Gastroesophageal sphincter (tissue), 4 donors: ENCODE results near the gene RNF26. TPM values are rescaled to one million over a fixed set of nuclear protein-coding genes. Genes with fewer than 3 reads are reported as not detected.

ENCODE experiments used
- ATAC-seq: fragments of 150-250 bp; one replicate; pipeline ENCODE4 v1.9.1; 2016; ENCODE audit warnings: mild to moderate bottlenecking, moderate library complexity
- H3K27ac ChIP-seq, 4 donors: fragments of 200-600 bp; sonication (generic) in 3 of 4; 1 replicate in 3 of 4; 2 replicates in 1 of 4; pipeline ENCODE4 v1.5.1; 2016 to 2019
- H3K27me3 ChIP-seq: fragments of 200-600 bp; sonication (generic); one replicate; pipeline ENCODE4 v1.5.1; 2019
- H3K36me3 ChIP-seq, 2 donors: fragments of 200-600 bp; sonication (generic); one replicate each; pipeline ENCODE4 v1.5.1; 2019; ENCODE audit warnings: control low read depth in 1 of 2
- H3K4me1 ChIP-seq, 3 donors: fragments of 200-600 bp; sonication (generic); 1 replicate in 2 of 3; 2 replicates in 1 of 3; pipeline ENCODE4 v1.5.1; 2016 to 2019; ENCODE audit warnings: control low read depth in 2 of 3
- H3K4me3 ChIP-seq, 2 donors: fragments of 200-600 bp; sonication (generic); one replicate each; pipeline ENCODE4 v1.5.1; 2019; ENCODE audit warnings: mild to moderate bottlenecking in 1 of 2, moderate library complexity in 1 of 2
- H3K9me3 ChIP-seq, 3 donors: fragments of 200-600 bp; sonication (generic); one replicate each; pipeline ENCODE4 v1.5.1; 2017 to 2019; ENCODE audit warnings: control low read depth in 2 of 3
- EP300 ChIP-seq: sonication (generic); formaldehyde crosslinking; IDR thresholded peaks from one replicate; pipeline ENCODE4 v1.6.1; 2017; ENCODE audit warnings: antibody characterized with exemption, mild to moderate bottlenecking
- POLR2A ChIP-seq, 2 donors: fragments of 450-650 bp; IDR thresholded peaks; one replicate each; pipeline ENCODE4 v1.6.1; 2017; ENCODE audit warnings: antibody characterized with exemption in 2 of 2, mild to moderate bottlenecking in 2 of 2, moderate library complexity in 1 of 2
- POLR2AphosphoS5 ChIP-seq: sonication (generic); formaldehyde crosslinking; IDR thresholded peaks from one replicate; pipeline ENCODE4 v1.6.1; 2017; ENCODE audit warnings: antibody characterized with exemption
- WGBS, 2 donors: methylation state at CpG; one replicate each; pipeline ENCODE4 v1.1.5; 2018; ENCODE audit warnings: low coverage in 1 of 2; 5-methylcytosine and 5-hydroxymethylcytosine counted together
- total RNA-seq, 4 donors: library from RNA; depleted of rRNA; stranded (reverse); fragments of >200 nt; gene quantifications; one replicate each; pipeline ENCODE4 v1.1.0, GENCODE V29; 2016
- TF ChIP-seq, protein P1 (sequence below), 4 experiments: fragments of 200-600 bp in 2 of 4; fragments of 450-650 bp in 2 of 4; sonication (generic) in 1 of 4; IDR thresholded peaks; one replicate each; pipeline ENCODE4 v1.5.1; 2017 to 2019; ENCODE audit warnings: antibody characterized with exemption in 4 of 4, mild to moderate bottlenecking in 2 of 4, moderate library complexity in 2 of 4

Gene RNF26
- total RNA-seq, 4 donors from 2014 or later: 13.0 to 39.6 (median 17.1) TPM

DNA sequence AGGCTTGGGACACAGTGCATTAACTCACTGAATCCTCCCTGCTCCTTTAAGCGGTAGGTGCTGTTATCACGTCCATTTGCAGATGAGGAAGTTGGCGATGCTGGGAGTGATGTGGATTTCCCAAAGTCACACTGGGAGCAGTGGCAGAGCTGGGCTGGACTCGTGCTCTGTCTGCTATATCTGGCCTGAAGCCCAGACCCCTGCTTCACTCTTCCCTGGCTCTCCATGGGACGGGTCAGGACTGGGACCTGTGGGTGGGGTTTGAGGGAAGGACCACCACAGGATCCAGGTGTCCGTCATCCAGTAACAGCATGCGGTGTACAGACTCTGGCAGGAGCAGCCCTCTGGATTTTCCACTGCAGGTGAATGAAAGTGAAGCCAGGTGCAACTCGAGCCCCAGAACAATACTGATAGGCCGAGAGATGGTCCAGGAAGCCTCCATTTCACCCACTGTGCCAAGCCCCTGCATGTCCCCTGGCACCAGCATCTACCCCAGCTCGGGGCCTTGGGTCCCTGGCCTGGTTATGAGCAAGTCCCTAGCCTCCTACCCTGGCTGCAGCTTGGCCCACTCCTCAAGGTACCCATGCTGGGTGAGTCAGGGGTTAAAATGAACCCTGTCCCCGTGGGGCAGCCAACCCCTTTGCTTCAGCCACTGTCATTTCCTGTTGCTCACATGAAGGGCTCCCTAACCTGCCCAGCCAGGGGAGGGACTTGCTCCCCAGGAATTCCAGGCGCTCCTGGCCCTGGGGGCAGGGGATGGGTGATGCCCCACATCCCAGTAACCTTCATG lies 43.0 kb downstream of the RNF26 start:
- TF ChIP-seq, protein P1, sequence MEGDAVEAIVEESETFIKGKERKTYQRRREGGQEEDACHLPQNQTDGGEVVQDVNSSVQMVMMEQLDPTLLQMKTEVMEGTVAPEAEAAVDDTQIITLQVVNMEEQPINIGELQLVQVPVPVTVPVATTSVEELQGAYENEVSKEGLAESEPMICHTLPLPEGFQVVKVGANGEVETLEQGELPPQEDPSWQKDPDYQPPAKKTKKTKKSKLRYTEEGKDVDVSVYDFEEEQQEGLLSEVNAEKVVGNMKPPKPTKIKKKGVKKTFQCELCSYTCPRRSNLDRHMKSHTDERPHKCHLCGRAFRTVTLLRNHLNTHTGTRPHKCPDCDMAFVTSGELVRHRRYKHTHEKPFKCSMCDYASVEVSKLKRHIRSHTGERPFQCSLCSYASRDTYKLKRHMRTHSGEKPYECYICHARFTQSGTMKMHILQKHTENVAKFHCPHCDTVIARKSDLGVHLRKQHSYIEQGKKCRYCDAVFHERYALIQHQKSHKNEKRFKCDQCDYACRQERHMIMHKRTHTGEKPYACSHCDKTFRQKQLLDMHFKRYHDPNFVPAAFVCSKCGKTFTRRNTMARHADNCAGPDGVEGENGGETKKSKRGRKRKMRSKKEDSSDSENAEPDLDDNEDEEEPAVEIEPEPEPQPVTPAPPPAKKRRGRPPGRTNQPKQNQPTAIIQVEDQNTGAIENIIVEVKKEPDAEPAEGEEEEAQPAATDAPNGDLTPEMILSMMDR (IDR thresholded peaks at IDR 0.05): no peak
- TF ChIP-seq EP300 (no peak), POLR2A (IDR thresholded peaks at IDR 0.05) (no peak), POLR2AphosphoS5 (no peak)
- Histone ChIP-seq H3K36me3 (no peaks in the 10 kb centered on the region), H3K27ac (peak overlapping the region in 3 of 4 donors; percentile 55 to 97 (median 96)), H3K4me1 (peaks cover 0 to 73% (median 32%) of the 10 kb centered on the region in 3 donors), H3K4me3 (no peak overlapping the region), H3K27me3 (no peaks in the 10 kb centered on the region), H3K9me3 (no peaks in the 10 kb centered on the region)
- no peak for ATAC-seq
- 65 to 67% methylated on average over 3 to 4 of the region's 12 CpGs for WGBS, 2 donors

DNA sequence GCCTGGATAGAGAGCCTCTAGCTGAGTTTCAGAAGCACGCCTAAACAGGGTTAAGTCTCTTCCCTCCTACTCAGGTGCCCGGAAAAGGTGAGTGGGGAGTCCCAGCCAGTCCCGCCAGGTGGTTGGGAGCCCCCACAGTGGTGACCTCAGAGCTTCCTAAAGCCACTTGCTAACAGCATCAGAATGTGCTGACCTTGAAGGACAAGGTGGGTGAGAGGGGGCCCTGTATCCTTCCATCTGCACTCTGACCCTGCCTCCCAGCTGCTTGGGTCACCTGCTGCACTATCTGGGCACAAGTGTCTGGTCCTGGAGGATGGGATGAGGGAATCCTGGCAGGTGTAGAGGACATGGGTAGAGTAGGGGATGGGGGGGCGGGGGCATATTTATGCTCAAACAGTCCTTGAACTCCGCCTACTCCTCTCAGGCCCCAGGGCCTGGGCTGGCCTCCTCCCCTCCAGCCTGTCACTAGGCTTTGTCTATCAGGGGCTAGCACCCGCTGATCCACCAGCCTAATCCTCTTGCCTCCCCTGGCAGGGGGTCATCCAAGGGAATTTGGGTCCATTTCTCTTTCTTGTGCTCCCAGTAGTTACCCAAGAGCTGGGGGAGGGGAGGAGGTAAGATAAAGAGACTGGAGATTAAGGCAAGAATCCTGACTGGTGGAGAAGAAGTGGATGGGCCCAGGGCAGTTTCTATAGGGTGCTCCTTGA lies 43.8 kb downstream of the RNF26 start:
- Histone ChIP-seq H3K4me1 (peaks cover 0 to 67% (median 30%) of the 10 kb centered on the region in 3 donors), H3K27ac (peak overlapping the region in 3 of 4 donors; percentile 55 to 97 (median 96))
- WGBS, 2 donors: no CpG with 5 or more reads among the region's 6 CpGs

DNA sequence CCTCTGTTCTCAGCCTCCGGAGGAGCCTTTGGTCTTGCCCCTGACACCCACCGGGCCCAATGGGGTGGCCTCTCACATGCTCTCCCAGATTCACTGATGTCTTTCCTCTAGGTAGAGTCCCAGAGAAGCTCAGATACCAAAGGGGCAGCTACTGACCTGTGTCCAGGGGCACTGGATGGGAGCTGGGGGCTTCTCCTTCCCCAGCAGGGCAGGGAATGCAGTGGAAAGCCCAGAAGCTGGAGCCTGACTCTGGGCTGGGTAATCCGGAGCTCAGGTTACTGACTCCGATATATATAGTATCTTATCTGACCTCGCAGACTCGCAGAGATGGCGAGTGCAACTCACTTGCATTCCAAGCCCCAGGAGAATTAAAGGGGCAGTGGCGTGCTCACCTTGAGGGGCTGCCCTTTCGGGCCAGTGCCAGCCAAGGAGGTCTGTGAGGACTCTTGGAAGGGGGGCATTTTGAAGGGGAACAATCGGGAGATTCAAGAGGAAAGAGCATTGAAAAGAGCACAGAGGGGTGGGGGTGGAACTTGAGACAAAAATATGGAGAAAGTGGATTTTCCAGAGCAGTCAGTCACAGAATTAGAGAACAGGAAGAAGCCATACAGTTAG lies 44.6 kb downstream of the RNF26 start:
- no peaks in the 10 kb centered on the region for H3K9me3 ChIP-seq
- peaks cover 0 to 59% (median 30%) of the 10 kb centered on the region in 3 donors for H3K4me1 ChIP-seq
- no peak for TF ChIP-seq EP300
- TF ChIP-seq, protein P1 (IDR thresholded peaks at IDR 0.05): no peak
- TF ChIP-seq POLR2AphosphoS5: no peak
- no peak for TF ChIP-seq POLR2A (IDR thresholded peaks at IDR 0.05)
- 56% methylated on average over 2 to 8 of the region's 10 CpGs for WGBS, 2 donors
- H3K4me3 ChIP-seq: no peak overlapping the region
- no peak for ATAC-seq
- H3K27me3 ChIP-seq: no peaks in the 10 kb centered on the region
- peak overlapping the region in 2 of 4 donors; percentile 7 to 96 for H3K27ac ChIP-seq
- H3K36me3 ChIP-seq: no peaks in the 10 kb centered on the region

More for the DNA sequence above, 43.8 kb downstream of the RNF26 start:
- Histone ChIP-seq H3K27me3 (no peaks in the 10 kb centered on the region), H3K9me3 (no peaks in the 10 kb centered on the region), H3K36me3 (no peaks in the 10 kb centered on the region), H3K4me3 (no peak overlapping the region)
- TF ChIP-seq POLR2A (IDR thresholded peaks at IDR 0.05) (no peak), EP300 (no peak), POLR2AphosphoS5 (no peak)
- TF ChIP-seq, protein P1 (IDR thresholded peaks at IDR 0.05): no peak
- ATAC-seq: no peak

DNA sequence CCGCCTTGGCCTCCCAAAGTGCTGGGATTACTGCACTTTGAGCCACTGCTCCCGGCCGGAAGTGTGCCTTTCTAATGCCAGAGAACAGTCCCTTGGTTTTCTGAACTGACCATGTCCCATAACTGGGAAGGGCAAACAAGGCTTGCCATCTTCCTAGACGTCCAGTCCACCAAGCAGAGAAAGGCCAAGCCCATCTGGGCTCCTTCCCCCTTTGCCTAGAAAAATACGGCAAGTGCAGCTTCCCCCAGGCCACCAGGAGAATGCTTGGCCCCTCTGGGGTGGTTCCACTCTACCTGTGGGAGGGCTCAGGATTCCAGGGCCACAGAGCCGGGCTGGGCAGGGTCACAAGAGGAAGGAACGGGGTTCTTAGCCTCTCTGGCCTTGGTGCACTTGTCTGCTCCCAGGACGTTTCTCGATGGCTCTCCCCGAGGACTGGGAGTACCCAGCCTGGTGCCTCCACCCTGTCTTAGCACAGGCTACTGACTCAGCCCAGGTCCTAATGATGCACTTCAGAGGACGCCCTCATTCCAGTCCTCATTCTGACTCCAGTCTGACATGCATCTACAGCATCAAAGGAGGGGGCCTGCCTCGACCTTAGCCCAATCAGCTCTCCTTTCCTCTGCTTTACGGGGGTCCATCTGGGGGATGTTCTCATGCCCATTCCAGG lies 46.0 kb downstream of the RNF26 start:
- WGBS, 2 donors: 60% methylated on average over 1 of the region's 13 CpGs; no CpG with 5 or more reads in 1 of the 2 donors
- Histone ChIP-seq H3K9me3 (no peaks in the 10 kb centered on the region), H3K4me1 (peaks cover 0 to 45% (median 20%) of the 10 kb centered on the region in 3 donors), H3K4me3 (peak overlapping the region in 1 of 2 donors; percentile 58), H3K27me3 (no peaks in the 10 kb centered on the region), H3K36me3 (no peaks in the 10 kb centered on the region), H3K27ac (peak overlapping the region in 3 of 4 donors; percentile 79 to 82 (median 80))
- no peak for ATAC-seq
- TF ChIP-seq POLR2AphosphoS5: peak; percentile 7
- TF ChIP-seq, protein P1 (IDR thresholded peaks at IDR 0.05): no peak
